SK-N-SH (cell line): ENCODE results near the gene EVC2. TPM values are rescaled to one million over a fixed set of nuclear protein-coding genes. Genes with fewer than 3 reads are reported as not detected.

Experiments used
- CTCF ChIA-PET: fragments of 300-600, 350-600 bp; formaldehyde crosslinking; extraction: SDS; loops from one replicate; lab custom pipeline; 2021; lab: Yijun Ruan, JAX
- POLR2A ChIA-PET: fragments of 350-600 bp; sonication (Branson Sonifier 250); formaldehyde crosslinking; extraction: SDS; loops from one replicate; lab custom pipeline; 2020; ENCODE audit warnings: antibody characterized with exemption, inconsistent platforms; lab: Yijun Ruan, JAX
- DNase-seq: peaks from one replicate; pipeline ENCODE4 v3.0.0; 2012
- H2AFZ ChIP-seq: fragments of 200-600 bp; sonication (generic); 2 replicates; pipeline ENCODE4 v1.8.1; 2016; ENCODE audit warnings: antibody characterized with exemption, mild to moderate bottlenecking, low read depth
- H3F3A ChIP-seq: fragments of 200-600 bp; sonication (generic); replicated peaks from 2 replicates; pipeline ENCODE3; 2016; ENCODE audit warnings: antibody characterized with exemption, mild to moderate bottlenecking; ENCODE audit not compliant: insufficient read depth
- H3K27ac ChIP-seq, 2 experiments: fragments of 200-500 bp in 1 of 2; fragments of 200-600 bp in 1 of 2; sonication (Bioruptor generic) in 1 of 2; sonication (generic), shearing (Covaris generic) in 1 of 2; 2 replicates each; pipeline versions ENCODE4 v1.5.1 to v1.6.1; 2014 to 2016; ENCODE audit warnings: low read depth in 2 of 2, inconsistent platforms in 1 of 2, low read length in 1 of 2, mild to moderate bottlenecking in 1 of 2, mixed read lengths in 1 of 2
- H3K27me3 ChIP-seq: fragments of 200-600 bp; sonication (generic), shearing (Covaris generic); 2 replicates; pipeline ENCODE4 v1.6.1; 2016; ENCODE audit warnings: mixed run types; ENCODE audit not compliant: insufficient read depth
- H3K36me3 ChIP-seq, 2 experiments: fragments of 200-500 bp in 1 of 2; fragments of 200-600 bp in 1 of 2; sonication (Bioruptor generic) in 1 of 2; sonication (generic) in 1 of 2; replicated peaks in 1 of 2; 2 replicates each; pipeline versions ENCODE3 to v1.5.1; 2014 to 2016; ENCODE audit warnings: low read length in 1 of 2, mild to moderate bottlenecking in 1 of 2; ENCODE audit not compliant: insufficient read depth in 2 of 2, control insufficient read depth in 1 of 2
- H3K4me1 ChIP-seq, 2 experiments: fragments of 200-500 bp in 1 of 2; fragments of 200-600 bp in 1 of 2; sonication (Bioruptor generic) in 1 of 2; sonication (generic), shearing (Covaris generic) in 1 of 2; 2 replicates each; pipeline versions ENCODE4 v1.5.1 to v1.6.1; 2014 to 2016; ENCODE audit warnings: low read depth in 1 of 2, low read length in 1 of 2, mixed run types in 1 of 2; ENCODE audit not compliant: insufficient read depth in 2 of 2, control insufficient read depth in 1 of 2
- H3K4me2 ChIP-seq: fragments of 200-600 bp; sonication (generic), shearing (Covaris generic); 2 replicates; pipeline ENCODE4 v1.6.1; 2017; ENCODE audit warnings: mixed run types
- H3K4me3 ChIP-seq, 2 experiments: fragments of 200-500 bp in 1 of 2; fragments of 200-600 bp in 1 of 2; sonication (Bioruptor generic) in 1 of 2; sonication (generic), shearing (Covaris generic) in 1 of 2; 2 replicates each; pipeline versions ENCODE4 v1.5.1 to v1.8.1; 2014 to 2016; ENCODE audit warnings: low read depth in 2 of 2, inconsistent platforms in 1 of 2, low read length in 1 of 2, mild to moderate bottlenecking in 1 of 2, mixed read lengths in 1 of 2, moderate library complexity in 1 of 2
- H3K79me2 ChIP-seq: fragments of 200-600 bp; sonication (generic); 2 replicates; pipeline ENCODE4 v1.8.1; 2017; ENCODE audit warnings: mild to moderate bottlenecking; ENCODE audit not compliant: insufficient read depth
- H3K9ac ChIP-seq: fragments of 200-600 bp; sonication (generic); 2 replicates; pipeline ENCODE4 v1.6.1; 2017; ENCODE audit warnings: mixed run types
- H3K9me2 ChIP-seq: fragments of 200-600 bp; sonication (generic); 2 replicates; pipeline ENCODE4 v1.6.1; 2017; ENCODE audit warnings: mixed run types
- H3K9me3 ChIP-seq: fragments of 200-600 bp; sonication (generic); 2 replicates; pipeline ENCODE4 v1.6.1; 2017; ENCODE audit warnings: mixed run types, mild to moderate bottlenecking, moderate library complexity
- H4K20me1 ChIP-seq: fragments of 200-600 bp; sonication (generic); 2 replicates; pipeline ENCODE4 v1.6.1; 2017; ENCODE audit warnings: mild to moderate bottlenecking, mixed run types; ENCODE audit not compliant: insufficient read depth
- CHD2 ChIP-seq: fragments of 150-350 bp; IDR thresholded peaks from 2 replicates; pipeline ENCODE4 v1.6.1; 2018; ENCODE audit warnings: low read length; ENCODE audit not compliant: partially characterized antibody
- ELF1 ChIP-seq: IDR thresholded peaks from 2 replicates; pipeline ENCODE4 v1.4.0; 2012
- EZH2phosphoT487 ChIP-seq: fragments of 200-600 bp; sonication (generic); IDR thresholded peaks from 2 replicates; pipeline ENCODE4 v1.6.1; 2017; ENCODE audit warnings: low read depth, mixed run types, mild to moderate bottlenecking, antibody characterized with exemption, moderate library complexity, borderline replicate concordance
- FOXJ3 ChIP-seq: sonication (generic); formaldehyde crosslinking; IDR thresholded peaks from 2 replicates; pipeline ENCODE4 v1.5.1; 2020; ENCODE audit warnings: mild to moderate bottlenecking, missing genetic modification reagents
- GATA2 ChIP-seq: sonication (generic); formaldehyde crosslinking; IDR thresholded peaks from 2 replicates; pipeline ENCODE4 v1.5.0; 2020; ENCODE audit warnings: mild to moderate bottlenecking, missing genetic modification reagents
- JUND ChIP-seq: IDR thresholded peaks from 2 replicates; pipeline ENCODE4 v1.4.0; 2012
- MEF2A ChIP-seq: IDR thresholded peaks from 2 replicates; pipeline ENCODE4 v1.4.0; 2012; ENCODE audit warnings: low read depth, borderline replicate concordance
- MXI1 ChIP-seq: IDR thresholded peaks from 2 replicates; pipeline ENCODE4 v1.6.1; 2012; ENCODE audit warnings: mild to moderate bottlenecking, low read depth, low read length, improper control_type of control experiment
- NRF1 ChIP-seq: IDR thresholded peaks from 2 replicates; pipeline ENCODE4 v1.6.1; 2012; ENCODE audit warnings: low read depth, mild to moderate bottlenecking, low read length
- RAD21 ChIP-seq: IDR thresholded peaks from 2 replicates; pipeline ENCODE4 v1.6.1; 2012; ENCODE audit warnings: mild to moderate bottlenecking, low read length
- RCOR1 ChIP-seq: fragments of 150-350 bp; IDR thresholded peaks from 2 replicates; pipeline ENCODE4 v1.6.1; 2017; ENCODE audit warnings: antibody characterized with exemption, low read length
- RFX5 ChIP-seq: IDR thresholded peaks from 2 replicates; pipeline ENCODE4 v1.6.1; 2012; ENCODE audit warnings: mild to moderate bottlenecking, improper control_type of control experiment, low read length
- RXRA ChIP-seq: IDR thresholded peaks from 2 replicates; pipeline ENCODE4 v1.4.0; 2012; ENCODE audit warnings: low read depth, mild to moderate bottlenecking, borderline replicate concordance
- SIN3A ChIP-seq: IDR thresholded peaks from 2 replicates; pipeline ENCODE4 v1.6.1; 2012; ENCODE audit warnings: low read depth, mild to moderate bottlenecking, low read length, moderate library complexity, borderline replicate concordance
- SMC3 ChIP-seq: IDR thresholded peaks from 2 replicates; pipeline ENCODE4 v1.6.1; 2012; ENCODE audit warnings: low read depth, low read length, improper control_type of control experiment
- TAF1 ChIP-seq: IDR thresholded peaks from 2 replicates; pipeline ENCODE4 v1.6.1; 2012; ENCODE audit warnings: low read depth, mild to moderate bottlenecking, low read length, moderate library complexity, borderline replicate concordance
- TCF12 ChIP-seq: IDR thresholded peaks from 2 replicates; pipeline ENCODE4 v1.4.0; 2012
- TEAD4 ChIP-seq: IDR thresholded peaks from 2 replicates; pipeline ENCODE4 v1.4.0; 2012; ENCODE audit warnings: mild to moderate bottlenecking, borderline replicate concordance; ENCODE audit not compliant: insufficient read depth
- USF2 ChIP-seq: fragments of 150-350 bp; IDR thresholded peaks from 2 replicates; pipeline ENCODE4 v1.6.1; 2017; ENCODE audit warnings: antibody characterized with exemption, low read length, low read depth, borderline replicate concordance
- YY1 ChIP-seq: IDR thresholded peaks from 2 replicates; pipeline ENCODE4 v1.4.0; 2012; ENCODE audit warnings: low read depth, mild to moderate bottlenecking
- WGBS: methylation state at CpG from one replicate; pipeline ENCODE4 v1.1.6; 2017; ENCODE audit warnings: low lambda C conversion rate; 5-methylcytosine and 5-hydroxymethylcytosine counted together
- polyA plus RNA-seq, 3 experiments: library from polyadenylated mRNA; depleted of rRNA; stranded (reverse); fragments of >200 nt; gene quantifications; 2 replicates each; pipeline ENCODE4 v1.2.3, GENCODE V29; 2012
- TF ChIP-seq, protein P1 (sequence below): IDR thresholded peaks from 2 replicates; pipeline ENCODE4 v1.4.0; 2012; ENCODE audit warnings: low read depth, borderline replicate concordance

The EVC2 gene
- polyA plus RNA-seq, 1 of the 3 experiments (the other 2 are of a cell fraction): not detected

DNA sequence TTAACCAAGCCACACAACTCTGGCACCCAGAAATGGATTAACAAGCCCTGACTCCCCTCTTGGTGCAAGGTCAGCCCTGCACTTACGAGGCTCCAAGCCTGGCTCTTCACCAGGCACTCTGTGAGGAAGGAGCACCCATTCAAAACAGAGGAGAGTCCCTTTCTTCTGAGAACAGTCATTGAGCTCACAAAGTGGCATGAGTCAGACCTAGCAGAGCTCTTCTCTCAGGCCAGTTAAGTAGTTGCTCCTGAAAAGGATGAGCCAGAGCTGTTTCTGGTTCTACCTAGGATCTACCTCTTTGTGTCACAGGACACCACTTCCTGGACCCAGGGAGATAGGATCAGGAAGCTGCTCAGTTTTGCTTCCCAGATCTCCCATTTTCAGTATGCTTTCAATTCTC is 48.2 kb downstream of the EVC2 start:
- Histone ChIP-seq H3K27ac (no peak overlapping the region), H3K9ac (no peak overlapping the region)
- WGBS: 22% methylated on average over 1 of the region's 1 CpG

DNA sequence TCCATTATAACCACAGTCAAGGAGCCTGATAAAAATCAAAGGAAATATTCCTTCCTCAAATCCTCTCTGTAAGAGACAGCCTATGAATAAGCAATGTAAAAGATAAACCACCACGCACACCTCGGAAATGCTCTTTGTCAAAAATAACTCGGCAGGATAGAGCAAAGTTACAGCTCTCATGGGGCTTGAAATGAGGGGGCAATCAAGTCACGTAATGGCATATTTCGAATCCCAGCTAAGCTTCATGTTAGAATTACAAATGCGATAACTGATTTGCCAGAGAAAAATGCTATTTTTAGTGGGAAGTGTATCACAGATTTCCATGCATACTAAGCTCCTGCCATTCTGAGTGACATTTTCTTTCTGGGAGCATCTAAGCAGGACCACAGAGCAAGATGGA is 49.4 kb downstream of the EVC2 start:
- no peak overlapping the region for H3K27ac ChIP-seq
- no peak overlapping the region for H3K9ac ChIP-seq
- no peaks in the 10 kb centered on the region; a peak in 1 of 4 replicates for H3K4me1 ChIP-seq
- POLR2A ChIA-PET: no interaction called here
- H2AFZ ChIP-seq: no peak overlapping the region
- TF ChIP-seq YY1 (no peak), RAD21 (no peak), SMC3 (no peak), RCOR1 (no peak), FOXJ3 (CRISPR knock-in tag) (no peak), RXRA (no peak)
- TF ChIP-seq, protein P1, sequence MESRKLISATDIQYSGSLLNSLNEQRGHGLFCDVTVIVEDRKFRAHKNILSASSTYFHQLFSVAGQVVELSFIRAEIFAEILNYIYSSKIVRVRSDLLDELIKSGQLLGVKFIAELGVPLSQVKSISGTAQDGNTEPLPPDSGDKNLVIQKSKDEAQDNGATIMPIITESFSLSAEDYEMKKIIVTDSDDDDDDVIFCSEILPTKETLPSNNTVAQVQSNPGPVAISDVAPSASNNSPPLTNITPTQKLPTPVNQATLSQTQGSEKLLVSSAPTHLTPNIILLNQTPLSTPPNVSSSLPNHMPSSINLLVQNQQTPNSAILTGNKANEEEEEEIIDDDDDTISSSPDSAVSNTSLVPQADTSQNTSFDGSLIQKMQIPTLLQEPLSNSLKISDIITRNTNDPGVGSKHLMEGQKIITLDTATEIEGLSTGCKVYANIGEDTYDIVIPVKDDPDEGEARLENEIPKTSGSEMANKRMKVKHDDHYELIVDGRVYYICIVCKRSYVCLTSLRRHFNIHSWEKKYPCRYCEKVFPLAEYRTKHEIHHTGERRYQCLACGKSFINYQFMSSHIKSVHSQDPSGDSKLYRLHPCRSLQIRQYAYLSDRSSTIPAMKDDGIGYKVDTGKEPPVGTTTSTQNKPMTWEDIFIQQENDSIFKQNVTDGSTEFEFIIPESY: no peak
- TF ChIP-seq, all 33 proteins: peak for 0
- Histone ChIP-seq H3K79me2 (no peaks in the 10 kb centered on the region), H3K4me2 (no peak overlapping the region), H3K27me3 (no peaks in the 10 kb centered on the region), H4K20me1 (no peaks in the 10 kb centered on the region), H3F3A (no peaks in the 10 kb centered on the region), H3K9me3 (no peaks in the 10 kb centered on the region), H3K9me2 (no peaks in the 10 kb centered on the region), H3K4me3 (no peak overlapping the region), H3K36me3 (no peaks in the 10 kb centered on the region)
- CTCF ChIA-PET: interaction anchor here (1.4 kb wide), 1 partner anchor 24 kb away, joined by 4 read pairs; no protein-coding TSS in a partner anchor
- 55% methylated on average over 6 of the region's 6 CpGs for WGBS
- no peak for DNase-seq

More for the DNA sequence above, 48.2 kb downstream of the EVC2 start:
- no peak for DNase-seq
- H3K4me1 ChIP-seq: no peaks in the 10 kb centered on the region; a peak in 1 of 4 replicates
- no peak for TF ChIP-seq USF2
- TF ChIP-seq RFX5: no peak
- no peak for TF ChIP-seq SIN3A
- no peak for TF ChIP-seq TEAD4
- TF ChIP-seq TAF1: no peak
- TF ChIP-seq SMC3: no peak
- TF ChIP-seq GATA2: no peak
- TF ChIP-seq MEF2A: no peak
- no peak for TF ChIP-seq CHD2
- TF ChIP-seq TCF12: no peak
- TF ChIP-seq RCOR1: no peak
- TF ChIP-seq NRF1: no peak
- TF ChIP-seq YY1: no peak
- no peak for TF ChIP-seq JUND
- TF ChIP-seq MXI1: no peak
- TF ChIP-seq EZH2phosphoT487: no peak
- no peak for TF ChIP-seq ELF1
- no peak overlapping the region for H3K4me2 ChIP-seq
- CTCF ChIA-PET: interaction anchor here (1.1 kb wide), 1 partner anchor 19 kb away, joined by 3 read pairs; no protein-coding TSS in a partner anchor
- no peaks in the 10 kb centered on the region for H3K79me2 ChIP-seq
- no peaks in the 10 kb centered on the region for H3F3A ChIP-seq
- H2AFZ ChIP-seq: no peak overlapping the region
- no peaks in the 10 kb centered on the region for H4K20me1 ChIP-seq
- H3K4me3 ChIP-seq: no peak overlapping the region
- no peaks in the 10 kb centered on the region for H3K27me3 ChIP-seq
- POLR2A ChIA-PET: no interaction called here
- H3K36me3 ChIP-seq: no peaks in the 10 kb centered on the region
- H3K9me3 ChIP-seq: no peaks in the 10 kb centered on the region
- H3K9me2 ChIP-seq: no peaks in the 10 kb centered on the region
